ENCODE results near the gene OR6A2. TPM values are rescaled to one million over a fixed set of nuclear protein-coding genes. Genes with fewer than 3 reads are reported as not detected.

OR6A2 gene
- total RNA-seq, 1 donor from 2014 or later = not detected

DNA sequence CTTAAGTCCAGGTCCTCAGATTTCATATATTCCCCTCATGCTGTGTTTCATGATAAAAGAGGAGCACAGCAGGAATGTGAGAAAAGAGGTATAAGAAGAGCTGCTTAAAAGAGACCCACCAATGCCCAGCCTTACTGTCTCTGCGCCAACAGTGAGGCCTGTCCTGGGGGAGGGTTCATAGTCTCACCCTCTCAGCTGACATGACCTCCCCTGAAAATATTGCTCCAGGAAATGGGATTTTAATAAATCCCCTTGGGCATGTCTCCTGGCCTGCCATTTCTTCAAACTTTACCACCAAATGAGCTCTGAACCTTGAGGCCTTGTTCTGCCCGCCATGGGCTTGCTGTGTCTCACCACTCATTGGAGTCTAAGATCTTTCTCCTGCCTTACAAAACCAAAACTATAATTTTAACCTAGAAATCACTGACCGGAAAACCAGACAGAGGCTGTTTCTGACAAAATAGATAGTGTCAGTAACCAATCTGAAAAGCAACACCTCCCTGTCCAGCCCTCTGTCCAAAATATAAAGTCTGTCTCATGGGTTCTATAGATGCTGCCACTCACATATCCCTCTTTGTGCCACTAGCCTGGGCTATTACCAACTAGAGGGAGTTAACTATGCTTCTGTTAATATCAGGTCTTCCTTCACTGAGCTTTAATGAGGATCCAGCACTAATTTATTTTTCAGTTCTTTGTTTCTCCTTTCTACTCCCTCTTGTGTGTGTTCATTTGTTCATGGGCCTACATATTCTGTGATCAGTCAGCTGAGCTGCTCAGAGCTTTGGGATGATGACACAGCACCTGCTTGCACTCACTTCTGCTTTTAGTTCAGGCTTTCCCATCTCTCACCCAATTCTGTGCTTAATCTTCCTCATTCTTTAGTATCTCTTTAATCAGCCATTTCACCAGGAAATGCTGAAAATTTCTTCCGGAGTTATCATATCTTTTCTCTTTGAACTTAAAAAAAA, 27.3 kb downstream of the OR6A2 start, which contains the start of gene OR2AG2:
TSS of gene OR2AG2 (minus strand) at position 51 of the 968 bp plus-strand sequence. CDS start 3,019 bp downstream, outside the sequence.
- intact Hi-C loops (cut with DNase I) = no loop called here
- DNase-seq (ENCODE audit: low spot score) = no peak

DNA sequence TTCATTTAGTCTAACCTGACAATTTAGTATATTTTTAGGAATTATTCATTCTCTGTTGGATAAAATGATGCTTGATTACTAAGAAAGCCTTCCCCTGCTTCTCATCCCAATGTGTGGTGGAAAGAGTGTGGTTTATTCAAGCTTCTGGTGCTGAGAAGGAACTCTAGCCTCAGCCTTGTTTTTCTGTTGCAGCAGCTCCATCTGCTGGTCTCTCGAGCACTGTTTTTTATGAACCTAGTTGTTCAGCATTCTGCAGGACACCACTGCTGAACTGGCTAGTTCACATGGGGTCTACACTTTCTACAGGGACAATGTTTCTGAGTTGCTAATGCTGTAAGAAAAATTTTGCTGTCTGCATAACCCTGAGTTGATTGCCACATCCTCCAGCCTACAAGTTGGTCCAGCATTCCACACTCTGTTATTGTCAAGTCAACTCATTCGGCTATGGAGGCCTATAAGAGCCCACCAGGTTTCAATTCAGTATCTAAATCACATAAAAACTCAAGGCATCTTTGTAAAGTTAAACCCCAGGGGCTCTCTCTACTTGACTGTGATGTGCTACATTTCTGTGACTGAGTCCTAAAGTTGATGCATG, 42.0 kb downstream of the OR6A2 start:
- no peak for DNase-seq (ENCODE audit: low spot score)
- intact Hi-C loops (cut with DNase I) = no loop called here

DNA sequence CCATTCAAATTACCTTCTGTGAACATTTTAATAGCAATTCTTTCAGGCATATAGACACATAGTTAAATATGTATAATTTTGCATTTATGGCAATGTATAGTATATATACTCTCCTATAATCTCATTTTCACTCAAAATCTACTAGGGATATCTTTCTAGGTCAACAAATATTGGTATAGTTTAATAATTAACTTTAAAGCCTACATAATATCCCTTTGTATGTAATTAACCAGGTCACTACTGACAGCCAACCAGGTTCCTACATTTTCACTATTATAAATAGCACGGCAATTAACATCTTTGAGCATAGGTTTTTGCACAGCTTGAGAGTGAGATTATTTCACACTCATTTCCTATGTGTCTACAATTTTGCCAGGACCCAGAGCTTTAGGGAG, 43.5 kb downstream of the OR6A2 start:
- no peak for DNase-seq (ENCODE audit: low spot score)

DNA sequence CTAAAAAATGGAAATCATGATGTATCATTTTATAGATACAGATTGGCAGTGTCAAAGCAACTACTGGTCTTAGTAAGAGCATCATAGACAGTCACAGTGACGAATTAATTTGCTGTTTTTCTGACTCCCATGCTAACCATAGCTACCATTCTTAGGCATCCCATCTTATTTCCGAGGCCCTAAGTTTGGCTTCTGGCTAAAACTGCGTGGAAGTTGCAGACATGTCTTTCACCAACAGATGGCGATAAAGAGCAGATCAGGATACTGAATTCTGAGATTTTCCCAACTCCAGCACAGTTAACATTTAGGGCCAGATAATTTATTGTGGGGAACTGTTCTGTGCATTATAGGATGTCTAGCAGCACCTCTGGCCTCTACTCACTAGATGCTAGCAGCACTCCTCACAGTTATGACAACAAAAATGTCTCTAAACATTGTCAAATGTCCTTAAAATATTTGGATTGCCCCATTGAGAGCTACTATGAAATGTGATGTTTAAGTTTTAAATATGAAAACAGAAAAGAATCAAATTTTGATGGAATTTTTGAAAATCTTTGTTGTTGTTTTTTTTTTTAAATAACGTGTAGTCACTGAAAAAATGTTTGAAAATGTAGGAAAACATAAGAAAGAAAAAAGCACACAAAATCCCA, 44.1 kb downstream of the OR6A2 start:
- intact Hi-C loops (cut with DNase I) = no loop called here
- no peak for DNase-seq (ENCODE audit: low spot score)

More for the DNA sequence above, 43.5 kb downstream of the OR6A2 start:
- intact Hi-C loops (cut with DNase I) = no loop called here

DNA sequence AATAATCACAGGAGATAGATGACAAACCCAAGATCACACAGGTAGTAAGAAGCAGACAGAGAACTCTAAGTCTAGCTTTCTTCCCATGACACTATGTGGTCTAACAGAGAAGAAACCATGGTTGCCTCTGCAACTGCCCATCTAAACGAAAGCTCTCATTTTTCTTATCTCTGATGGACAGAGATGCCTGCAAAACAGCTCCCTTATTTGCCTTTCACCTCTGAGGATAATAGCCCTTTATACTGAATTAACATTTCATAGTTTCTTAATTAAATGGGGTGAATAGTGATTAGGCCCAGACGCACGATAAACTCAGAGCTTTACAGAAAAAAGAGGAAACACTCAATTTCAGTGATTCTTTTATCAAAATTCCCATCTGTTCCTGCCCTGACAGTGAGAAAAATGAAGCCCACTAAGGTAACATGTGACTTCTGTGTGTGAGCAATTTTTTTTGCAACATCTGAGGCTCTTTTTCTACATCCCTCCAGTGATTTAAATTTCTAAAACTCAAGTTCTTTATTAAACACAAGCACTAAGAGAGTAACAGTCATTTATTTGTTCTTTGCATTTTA, 52.3 kb downstream of the OR6A2 start:
- intact Hi-C loops (cut with DNase I) = no loop called here
- no peak for DNase-seq (ENCODE audit: low spot score)

DNA sequence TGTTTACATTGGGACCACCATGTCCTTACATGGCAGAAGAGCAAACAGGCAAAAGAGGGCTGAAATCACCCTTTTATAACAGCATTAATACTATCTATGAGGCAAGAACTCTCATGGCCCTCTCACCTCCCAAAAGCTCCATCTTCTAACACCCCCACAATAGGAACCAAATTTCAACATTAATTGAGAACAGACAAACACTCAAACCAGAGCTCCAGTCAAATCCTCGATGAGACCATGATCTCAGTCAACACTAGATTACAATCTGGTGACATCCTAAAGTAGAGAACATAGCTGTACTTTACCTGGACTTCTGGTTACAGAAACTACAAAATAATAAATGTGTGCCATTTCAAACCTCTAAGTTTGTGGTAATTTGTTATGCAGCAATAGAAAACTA, 52.9 kb downstream of the OR6A2 start:
- intact Hi-C loops (cut with DNase I) = no loop called here
- DNase-seq (ENCODE audit: low spot score) = no peak

DNA sequence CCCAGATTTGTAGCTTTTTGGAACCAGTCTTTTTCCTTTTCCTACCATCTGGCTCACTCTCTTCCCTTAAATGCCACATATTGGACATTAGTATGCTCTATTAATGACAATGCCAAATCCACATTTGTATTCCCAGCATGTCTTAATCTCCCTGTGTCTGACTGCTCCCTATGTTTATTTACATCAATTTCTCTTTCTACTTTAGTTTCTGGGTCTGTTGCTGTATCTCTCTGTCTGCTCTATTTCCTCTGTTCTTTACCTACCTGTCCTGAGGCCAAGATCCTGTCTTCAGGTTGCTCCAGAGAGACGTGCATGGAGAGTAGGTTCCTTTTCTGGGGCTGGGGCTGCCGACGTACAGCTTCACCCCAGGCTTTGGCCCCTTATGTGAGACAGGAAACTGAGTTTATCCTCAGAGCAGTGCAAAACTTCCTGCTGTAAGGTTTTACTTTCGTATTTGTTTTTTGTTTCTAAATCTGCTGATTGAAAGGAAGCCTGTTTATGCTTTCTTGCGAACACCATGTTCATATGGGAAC, 53.3 kb downstream of the OR6A2 start:
- intact Hi-C loops (cut with DNase I) = no loop called here
- DNase-seq (ENCODE audit: low spot score) = no peak

DNA sequence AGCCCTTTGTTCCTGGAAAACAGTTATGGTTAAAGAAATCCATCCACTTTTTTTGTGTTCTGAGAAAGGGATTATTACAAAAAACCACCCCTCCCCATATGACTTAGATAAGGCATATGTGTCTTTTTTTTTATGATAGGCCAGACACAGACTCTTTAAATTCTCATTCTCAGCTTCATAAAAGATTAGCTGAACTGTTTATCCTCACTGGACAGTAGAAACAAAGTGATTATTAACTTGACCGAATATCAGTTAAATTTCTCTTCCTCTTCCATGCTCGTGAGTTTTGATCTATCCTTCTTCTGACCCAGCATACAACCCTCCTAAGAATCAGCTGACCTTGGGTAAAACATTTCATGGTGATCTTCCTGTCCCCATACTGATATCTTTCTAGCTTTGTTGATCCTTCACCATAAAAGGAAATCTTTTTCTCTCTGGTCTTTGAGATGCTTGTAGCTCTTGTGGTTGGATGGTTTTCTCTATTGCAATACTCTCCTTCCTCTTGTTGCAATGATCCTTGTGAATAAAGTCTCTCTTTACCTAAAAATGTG, 53.9 kb downstream of the OR6A2 start:
- DNase-seq (ENCODE audit: low spot score) = no peak
- intact Hi-C loops (cut with DNase I) = no loop called here

DNA sequence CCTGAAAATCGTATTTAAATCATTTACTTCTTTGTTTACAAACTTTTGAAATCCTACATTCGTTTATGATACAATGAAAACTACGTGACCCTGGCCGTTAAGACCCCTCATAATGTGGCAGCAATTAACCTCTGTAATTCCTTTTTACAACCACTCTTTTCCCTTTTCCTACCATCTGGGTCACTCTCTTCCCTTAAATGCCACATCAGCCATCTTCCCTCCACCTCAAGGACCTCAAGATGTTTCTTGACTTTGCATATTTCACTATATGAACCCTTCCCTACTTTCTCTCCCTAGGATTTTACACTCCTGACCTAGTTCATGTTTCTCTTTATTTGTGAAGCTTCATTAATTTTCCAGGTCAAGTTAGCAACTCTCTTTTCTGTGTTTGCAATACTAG, 54.5 kb downstream of the OR6A2 start:
- no peak for DNase-seq (ENCODE audit: low spot score)
- intact Hi-C loops (cut with DNase I) = no loop called here

DNA sequence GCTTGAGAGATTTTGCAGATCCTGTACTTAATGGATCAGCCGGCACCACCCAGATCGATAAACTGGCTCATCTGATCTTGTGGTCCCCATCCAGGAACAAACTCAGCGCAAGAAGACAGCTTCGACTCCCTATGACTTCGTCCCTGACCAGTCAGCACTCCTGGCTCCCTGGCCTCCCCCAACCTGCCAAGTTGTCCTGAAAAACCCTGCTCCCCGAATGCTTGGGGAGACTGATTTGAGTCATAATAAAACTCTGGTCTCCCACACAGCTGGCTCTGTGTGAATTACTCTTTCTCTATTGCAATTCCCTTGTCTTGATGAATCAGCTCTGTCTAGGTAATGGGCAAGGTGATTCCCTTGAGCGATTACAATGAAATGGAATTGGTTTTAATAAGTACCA, 57.2 kb downstream of the OR6A2 start:
- no peak for DNase-seq (ENCODE audit: low spot score)
- intact Hi-C loops (cut with DNase I) = no loop called here

Other genes with a start within 250 kb of the OR6A2 start
- 21.3 TPM for gene RRP8, start 196.1 kb downstream of the OR6A2 start, total RNA-seq
- 229 TPM for gene ILK, start 195.9 kb downstream of the OR6A2 start, total RNA-seq
- gene TAF10, start 187.5 kb downstream of the OR6A2 start, total RNA-seq = 126 TPM
- gene TPP1, start 180.3 kb downstream of the OR6A2 start, total RNA-seq = 72.0 TPM
- 9.2 TPM for gene DCHS1, start 143.9 kb downstream of the OR6A2 start, total RNA-seq
- gene MRPL17, start 116.3 kb downstream of the OR6A2 start, total RNA-seq = 39.5 TPM
- gene OR2AG2, start 27.7 kb downstream of the OR6A2 start, total RNA-seq = not detected
- gene OR2AG1, start 16.7 kb downstream of the OR6A2 start, total RNA-seq = not detected
- gene OR10A5, start 46.0 kb upstream of the OR6A2 start, total RNA-seq = not detected
- gene OR10A2, start 63.4 kb upstream of the OR6A2 start, total RNA-seq = not detected
- not detected for gene OR10A4, start 76.9 kb upstream of the OR6A2 start, total RNA-seq
- not detected for gene OR2D2, start 92.8 kb upstream of the OR6A2 start, total RNA-seq
- not detected for gene OR2D3, start 121.3 kb upstream of the OR6A2 start, total RNA-seq
- 0.24 TPM for gene ZNF215, start 126.7 kb upstream of the OR6A2 start, total RNA-seq
- gene ZNF214, start 220.7 kb upstream of the OR6A2 start, total RNA-seq = 0.67 TPM
- gene NLRP14, start 220.8 kb upstream of the OR6A2 start, total RNA-seq = not detected